RWPE1 (cell line): ENCODE measurements around the gene HIBCH.
"Not testable (repeated sequence)": the region's sequence is repeated elsewhere in the genome, so short reads cannot be mapped to it uniquely, and the experiment has no call there.

ENCODE experiments used
- CTCF ChIA-PET: fragments of 350-600 bp; sonication (Branson Sonifier 250); formaldehyde crosslinking; extraction: SDS; loops from one replicate; lab custom pipeline; 2021; lab: Yijun Ruan, JAX
- POLR2A ChIA-PET: fragments of 400-600 bp; formaldehyde crosslinking; extraction: SDS; loops from one replicate; lab custom pipeline; 2020; ENCODE audit warnings: antibody characterized with exemption; ENCODE audit not compliant: low non-redundant PET; lab: Yijun Ruan, JAX
- DNase-seq: peaks from one replicate; pipeline ENCODE4 v3.0.0; 2012; ENCODE audit warnings: low spot score
- H3K27ac ChIP-seq: fragments of 450-650 bp; 2 replicates; pipeline ENCODE4 v1.5.1; 2017
- TF ChIP-seq, protein P1 (sequence below): fragments of 450-650 bp; conservative IDR thresholded peaks from 2 replicates; pipeline ENCODE4 v1.5.1; 2017; ENCODE audit warnings: low read depth, mild to moderate bottlenecking

Gene HIBCH

DNA sequence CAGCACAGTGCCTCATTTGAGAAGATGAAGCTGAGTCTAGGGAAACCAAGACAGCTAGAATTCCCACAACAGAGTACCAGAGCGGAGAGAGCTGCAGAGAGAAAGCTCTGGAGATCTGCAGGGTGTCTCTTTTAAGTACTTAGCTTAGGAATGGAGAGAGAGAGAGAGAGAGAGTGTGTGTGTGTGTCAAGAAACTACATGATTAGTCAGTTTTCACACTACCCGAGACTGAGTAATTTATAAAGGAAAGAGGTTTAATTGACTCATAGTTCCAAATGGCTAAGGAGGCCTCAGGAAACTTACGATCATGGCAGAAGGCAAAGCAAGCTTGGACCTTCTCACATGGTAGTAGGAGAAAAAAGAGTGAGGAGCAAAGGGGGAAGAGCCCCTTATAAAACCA lies 64.0 kb downstream of the HIBCH start:
- TF ChIP-seq, protein P1, sequence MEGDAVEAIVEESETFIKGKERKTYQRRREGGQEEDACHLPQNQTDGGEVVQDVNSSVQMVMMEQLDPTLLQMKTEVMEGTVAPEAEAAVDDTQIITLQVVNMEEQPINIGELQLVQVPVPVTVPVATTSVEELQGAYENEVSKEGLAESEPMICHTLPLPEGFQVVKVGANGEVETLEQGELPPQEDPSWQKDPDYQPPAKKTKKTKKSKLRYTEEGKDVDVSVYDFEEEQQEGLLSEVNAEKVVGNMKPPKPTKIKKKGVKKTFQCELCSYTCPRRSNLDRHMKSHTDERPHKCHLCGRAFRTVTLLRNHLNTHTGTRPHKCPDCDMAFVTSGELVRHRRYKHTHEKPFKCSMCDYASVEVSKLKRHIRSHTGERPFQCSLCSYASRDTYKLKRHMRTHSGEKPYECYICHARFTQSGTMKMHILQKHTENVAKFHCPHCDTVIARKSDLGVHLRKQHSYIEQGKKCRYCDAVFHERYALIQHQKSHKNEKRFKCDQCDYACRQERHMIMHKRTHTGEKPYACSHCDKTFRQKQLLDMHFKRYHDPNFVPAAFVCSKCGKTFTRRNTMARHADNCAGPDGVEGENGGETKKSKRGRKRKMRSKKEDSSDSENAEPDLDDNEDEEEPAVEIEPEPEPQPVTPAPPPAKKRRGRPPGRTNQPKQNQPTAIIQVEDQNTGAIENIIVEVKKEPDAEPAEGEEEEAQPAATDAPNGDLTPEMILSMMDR: no peak
- H3K27ac ChIP-seq: no peak overlapping the region
- no peak for DNase-seq
- POLR2A ChIA-PET: no interaction called here
- CTCF ChIA-PET: no interaction called here

DNA sequence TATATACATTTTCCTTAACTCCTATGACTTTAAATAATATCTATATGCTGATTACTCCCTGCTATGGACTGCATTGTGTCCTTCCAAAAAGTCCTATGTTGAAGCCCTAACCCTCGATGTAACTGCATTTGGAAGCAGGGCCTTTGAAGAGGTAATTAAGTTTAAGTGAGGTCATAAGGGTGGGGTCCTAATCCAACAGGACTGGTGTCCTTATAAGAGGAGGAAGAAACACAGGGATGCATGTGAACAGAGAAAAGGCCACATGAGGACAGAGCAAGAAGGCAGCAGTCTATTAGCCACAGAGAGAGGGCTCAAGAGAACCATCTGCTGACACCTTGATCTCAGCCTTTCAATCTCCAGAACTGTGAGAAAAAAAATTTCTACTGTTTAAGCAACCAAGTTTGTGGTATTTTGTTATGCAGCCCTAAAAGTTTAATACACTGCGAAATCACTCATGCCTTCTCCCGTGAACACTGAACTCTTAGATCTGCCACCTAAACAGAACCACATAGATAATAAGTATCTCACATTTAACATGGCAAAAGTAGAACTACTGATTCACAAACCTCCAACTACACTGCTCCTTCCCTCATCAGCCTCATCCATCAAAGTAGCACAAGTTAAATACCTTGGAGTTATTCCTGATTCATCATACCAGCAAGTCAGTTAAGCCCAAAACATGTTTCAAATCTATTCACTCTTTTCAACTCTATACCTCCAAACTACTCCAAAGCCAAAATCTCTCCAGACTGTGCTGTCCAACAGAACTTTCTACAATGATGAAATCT lies 65.4 kb downstream of the HIBCH start:
- H3K27ac ChIP-seq: no peak overlapping the region
- ChIA-PET POLR2A (no interaction called here), CTCF (no interaction called here)
- no peak for DNase-seq
- TF ChIP-seq, protein P1: no peak

DNA sequence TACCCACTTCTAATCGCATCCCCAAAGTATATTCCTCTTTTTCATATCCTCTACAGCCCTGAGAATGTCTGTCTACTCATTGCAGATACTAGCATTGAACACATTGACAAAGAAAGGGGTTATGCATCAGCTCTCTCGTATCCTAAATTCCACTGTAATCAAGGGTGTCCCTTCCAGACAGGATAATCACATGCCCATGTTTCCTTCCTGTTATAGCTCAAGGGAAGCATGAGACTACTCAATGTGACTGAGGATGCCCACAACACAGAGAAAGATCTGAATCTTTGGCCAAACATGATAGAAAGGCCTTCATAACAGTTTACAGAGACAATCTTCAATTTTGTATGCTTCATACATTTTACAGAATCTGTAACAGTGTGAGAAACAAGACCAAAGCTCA lies 69.2 kb downstream of the HIBCH start:
- TF ChIP-seq, protein P1: no peak
- no peak overlapping the region for H3K27ac ChIP-seq
- POLR2A ChIA-PET: no interaction called here
- CTCF ChIA-PET: interaction anchor here (1.0 kb wide), 1 partner anchor 352 kb away, joined by 3 read pairs; no protein-coding TSS in a partner anchor
- DNase-seq: no peak

DNA sequence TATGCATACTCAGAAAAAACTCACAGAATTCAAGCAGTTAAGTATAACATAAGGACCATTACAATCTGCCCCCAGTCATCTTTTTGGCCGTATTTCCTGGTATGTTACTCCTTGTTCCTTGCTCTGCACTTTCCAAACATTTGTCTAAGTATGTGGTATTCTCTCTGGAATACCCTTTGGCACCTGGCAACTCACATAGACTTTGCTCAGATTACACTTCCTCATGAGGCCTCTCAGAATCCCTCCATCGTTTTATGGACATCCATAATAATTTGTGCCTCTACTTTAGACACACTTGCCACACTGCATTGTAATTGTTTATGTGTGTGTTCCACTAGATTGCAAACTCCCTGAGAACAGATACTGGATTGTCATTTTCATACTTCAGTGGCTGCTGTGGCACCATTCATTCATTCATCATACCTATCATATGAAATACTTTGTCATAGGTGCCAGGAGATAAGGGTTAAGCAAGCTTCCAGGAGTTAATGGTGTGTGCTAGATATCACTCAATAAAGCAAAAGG lies 84.0 kb downstream of the HIBCH start:
- TF ChIP-seq, protein P1: no peak
- POLR2A ChIA-PET: no interaction called here
- no peak overlapping the region for H3K27ac ChIP-seq
- CTCF ChIA-PET: interaction anchor here (0.6 kb wide), 1 partner anchor 79 kb away, joined by 3 read pairs; no protein-coding TSS in a partner anchor
- no peak for DNase-seq

DNA sequence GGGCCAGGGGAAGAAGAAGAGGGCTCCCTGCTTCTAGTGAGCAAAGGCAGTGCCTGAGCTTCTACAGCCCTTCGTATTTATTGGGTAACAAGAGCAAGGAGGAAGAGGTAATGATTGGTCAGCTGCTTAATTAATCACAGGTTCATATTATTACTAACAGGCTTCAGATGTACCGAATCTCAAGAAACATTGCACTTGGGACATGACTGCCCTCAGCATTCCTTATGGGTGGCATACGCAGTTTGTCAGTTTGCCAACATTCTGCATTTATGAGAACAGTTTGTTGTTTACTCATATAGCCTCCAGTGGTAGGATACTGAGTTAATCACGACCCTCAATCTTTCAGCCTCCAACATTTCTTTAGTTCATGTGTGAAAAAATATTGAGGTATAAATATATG lies 84.5 kb downstream of the HIBCH start:
- ChIA-PET POLR2A (no interaction called here), CTCF (no interaction called here)
- DNase-seq: no peak
- TF ChIP-seq, protein P1: no peak
- no peak overlapping the region for H3K27ac ChIP-seq

DNA sequence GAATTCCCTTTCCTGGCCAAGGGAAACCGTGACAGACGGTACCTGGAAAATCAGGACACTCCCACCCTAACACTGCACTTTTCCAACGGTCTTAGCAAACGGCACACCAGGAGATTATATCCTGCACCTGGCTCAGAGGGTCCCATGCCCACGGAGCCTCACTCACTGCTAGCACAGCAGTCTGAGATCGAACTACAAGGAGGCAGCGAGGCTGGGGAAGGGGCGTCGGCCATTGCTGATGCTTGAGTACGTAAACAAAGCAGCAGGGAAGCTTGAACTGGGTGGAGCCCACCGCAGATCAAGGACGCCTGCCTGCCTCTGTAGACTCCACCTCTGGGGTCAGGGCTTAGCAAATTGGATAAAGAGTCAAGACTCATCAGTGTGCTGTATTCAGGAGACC lies 95.6 kb downstream of the HIBCH start:
- H3K27ac ChIP-seq, DNase-seq, CTCF ChIA-PET, POLR2A ChIA-PET: not testable (repeated sequence)

DNA sequence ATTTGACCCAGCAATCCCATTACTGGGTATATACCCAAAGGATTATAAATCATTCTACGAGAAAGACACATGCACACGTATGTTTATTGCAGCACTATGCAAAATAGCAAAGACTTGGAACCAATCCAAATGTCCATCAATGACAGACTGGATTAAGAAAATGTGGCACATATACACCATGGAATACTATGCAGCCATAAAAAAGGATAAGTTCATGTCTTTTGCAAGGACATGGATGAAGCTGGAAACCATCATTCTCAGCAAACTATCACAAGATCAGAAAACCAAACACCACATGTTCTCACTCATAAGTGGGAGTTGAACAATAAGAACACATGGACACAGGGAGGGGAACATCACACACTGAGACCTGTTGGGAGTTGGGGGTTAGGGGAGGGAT lies 96.9 kb downstream of the HIBCH start:
- CTCF ChIA-PET: interaction anchor here (0.9 kb wide), 1 partner anchor 92 kb away, joined by 7 read pairs; no protein-coding TSS in a partner anchor
- DNase-seq, POLR2A ChIA-PET, H3K27ac ChIP-seq: not testable (repeated sequence)
